ENCODE results near the gene CCNG2.
"Not testable (repeated sequence)": the region's sequence is repeated elsewhere in the genome, so short reads cannot be mapped to it uniquely, and the experiment has no call there.

CCNG2 gene, protein sequence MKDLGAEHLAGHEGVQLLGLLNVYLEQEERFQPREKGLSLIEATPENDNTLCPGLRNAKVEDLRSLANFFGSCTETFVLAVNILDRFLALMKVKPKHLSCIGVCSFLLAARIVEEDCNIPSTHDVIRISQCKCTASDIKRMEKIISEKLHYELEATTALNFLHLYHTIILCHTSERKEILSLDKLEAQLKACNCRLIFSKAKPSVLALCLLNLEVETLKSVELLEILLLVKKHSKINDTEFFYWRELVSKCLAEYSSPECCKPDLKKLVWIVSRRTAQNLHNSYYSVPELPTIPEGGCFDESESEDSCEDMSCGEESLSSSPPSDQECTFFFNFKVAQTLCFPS

DNA sequence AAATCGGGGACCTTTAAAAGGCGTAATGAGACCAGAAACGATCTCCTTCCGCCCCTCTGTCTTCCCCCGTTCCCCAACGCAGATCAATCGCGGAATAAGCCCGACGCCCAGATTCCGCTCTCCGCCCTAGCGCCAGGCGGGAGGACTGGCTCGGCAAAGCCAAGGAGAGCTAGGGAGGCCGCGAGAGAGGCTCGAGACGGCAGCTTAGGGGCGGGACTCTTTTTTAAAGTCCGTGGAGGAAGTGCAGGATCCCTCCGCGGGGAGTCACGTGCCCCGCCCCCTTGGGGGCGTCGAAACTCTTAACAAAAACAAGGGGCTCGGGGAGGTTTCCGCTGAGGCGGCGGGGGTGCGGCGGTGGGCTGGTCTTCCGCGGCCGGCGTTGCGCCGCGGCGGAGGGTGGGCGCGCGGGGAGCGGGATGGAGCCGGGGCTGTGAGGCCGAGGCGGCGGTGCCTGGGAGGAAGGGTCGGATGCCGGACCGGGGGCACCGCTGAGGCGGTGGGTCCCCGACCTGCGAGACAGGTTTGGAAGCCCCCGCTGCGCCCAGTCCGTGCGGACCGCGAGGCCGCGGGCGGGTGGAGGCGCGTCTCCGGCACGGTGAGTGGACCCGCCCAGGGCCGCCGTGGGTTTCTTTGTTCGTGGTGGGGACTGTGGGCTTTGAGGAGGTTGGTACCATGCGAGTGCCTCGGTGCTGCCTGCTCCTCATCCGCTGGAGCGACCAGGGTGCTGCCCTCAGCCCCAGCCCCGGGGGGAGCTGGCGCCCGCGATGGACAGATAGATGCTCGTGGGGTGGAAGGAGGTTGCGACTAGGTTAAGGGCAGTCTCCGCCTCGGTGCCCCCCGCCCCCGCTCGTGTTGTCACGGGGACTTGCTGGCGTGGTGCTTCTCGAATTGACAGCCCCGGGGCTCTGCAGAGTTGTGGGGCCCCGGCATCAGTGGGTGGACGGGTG, at the start of gene CCNG2:
Gene CCNG2 (plus strand): TSS at position 296 of the 947 bp plus-strand sequence. CDS start 1,326 bp downstream, outside the sequence.
- DNase-seq = peak; percentile 89 to 94

DNA sequence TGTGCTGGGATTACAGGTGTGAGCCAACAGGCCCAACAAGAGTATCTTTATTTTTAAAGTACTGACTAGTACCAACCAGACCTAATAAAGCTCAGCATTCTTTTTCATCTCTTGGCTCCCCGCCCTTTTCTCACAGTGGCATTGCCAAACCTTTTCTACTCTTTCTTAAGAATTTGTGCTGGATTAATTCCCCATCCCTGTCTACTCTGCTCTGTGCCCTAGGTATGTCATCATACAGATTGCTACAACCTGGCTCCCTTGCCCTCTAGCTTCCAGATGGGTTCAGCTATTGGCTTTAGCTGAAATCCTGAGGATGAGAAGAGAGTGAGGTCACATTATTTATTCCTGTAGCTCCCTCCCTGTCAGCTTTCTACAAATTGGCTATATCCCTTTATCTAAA, 46.3 kb upstream of the CCNG2 start:
- DNase-seq = no peak

DNA sequence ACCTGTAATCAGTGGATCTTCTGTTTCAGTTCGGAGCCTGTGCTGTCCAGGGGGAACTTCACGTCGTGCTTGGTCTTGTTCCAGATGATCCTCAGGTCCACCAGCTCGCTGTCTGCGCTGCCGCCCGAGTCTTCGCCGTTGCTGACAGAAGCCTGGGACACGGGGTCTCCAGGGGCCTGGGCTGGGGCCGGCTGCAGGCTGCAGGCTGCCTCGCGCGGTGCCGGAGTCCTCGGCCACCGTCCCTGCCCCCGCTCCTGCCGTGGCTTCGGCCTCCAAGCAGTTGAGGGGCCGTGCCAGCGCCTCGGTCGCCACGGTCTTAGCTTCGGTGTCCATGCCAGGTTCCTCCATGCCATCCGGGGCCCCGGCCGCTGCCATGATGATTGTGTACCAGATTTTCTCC, 43.9 kb upstream of the CCNG2 start:
- DNase-seq = no peak

DNA sequence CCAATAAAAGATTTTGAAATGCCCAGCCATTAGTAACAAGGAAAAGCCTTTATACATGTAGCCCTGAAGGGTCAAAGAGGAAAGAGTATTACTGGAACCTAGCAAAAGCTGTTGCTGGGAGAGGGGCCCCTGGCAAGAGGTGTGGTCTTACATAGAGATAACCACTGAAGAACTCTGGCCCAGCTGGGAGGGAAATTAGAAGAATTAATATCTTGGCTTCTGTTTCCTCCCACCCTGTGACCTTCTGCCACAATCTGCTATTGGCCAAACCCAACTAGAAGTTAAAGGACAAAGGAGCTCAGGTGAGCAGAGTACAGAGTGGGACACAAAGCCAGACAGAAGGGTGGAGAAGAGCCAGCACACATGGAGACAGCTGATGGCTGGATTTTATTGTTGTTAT, 39.3 kb upstream of the CCNG2 start:
- DNase-seq = no peak

DNA sequence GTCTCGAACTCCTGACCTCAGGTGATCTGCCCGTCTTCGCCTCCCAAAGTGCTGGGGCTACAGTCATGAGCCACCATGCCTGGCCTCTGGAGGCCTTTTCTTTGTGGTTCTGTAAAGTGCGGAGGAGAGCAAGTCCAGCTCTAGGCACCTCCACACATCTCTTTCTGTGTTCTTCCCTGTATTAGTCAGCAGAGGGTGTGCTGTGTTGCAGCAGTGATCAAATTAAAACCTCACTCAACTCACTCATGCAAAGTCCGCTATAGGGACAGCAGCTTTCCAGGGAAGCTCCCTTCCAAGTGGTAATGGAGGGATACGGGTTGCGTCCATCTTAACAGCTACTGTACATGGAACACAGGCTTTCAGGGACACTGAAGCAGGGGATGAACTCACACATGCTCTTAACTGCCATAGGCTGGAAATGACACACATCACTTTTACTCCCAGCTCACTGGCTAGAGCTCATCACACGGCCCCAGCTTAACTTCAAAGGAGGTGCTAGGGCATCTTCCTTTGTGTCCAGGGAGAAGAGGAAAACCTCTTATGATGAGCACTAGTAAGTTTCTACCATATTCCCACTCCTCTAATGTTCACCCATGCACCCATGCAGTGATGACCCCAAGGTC, 36.0 kb upstream of the CCNG2 start:
- DNase-seq = no peak

DNA sequence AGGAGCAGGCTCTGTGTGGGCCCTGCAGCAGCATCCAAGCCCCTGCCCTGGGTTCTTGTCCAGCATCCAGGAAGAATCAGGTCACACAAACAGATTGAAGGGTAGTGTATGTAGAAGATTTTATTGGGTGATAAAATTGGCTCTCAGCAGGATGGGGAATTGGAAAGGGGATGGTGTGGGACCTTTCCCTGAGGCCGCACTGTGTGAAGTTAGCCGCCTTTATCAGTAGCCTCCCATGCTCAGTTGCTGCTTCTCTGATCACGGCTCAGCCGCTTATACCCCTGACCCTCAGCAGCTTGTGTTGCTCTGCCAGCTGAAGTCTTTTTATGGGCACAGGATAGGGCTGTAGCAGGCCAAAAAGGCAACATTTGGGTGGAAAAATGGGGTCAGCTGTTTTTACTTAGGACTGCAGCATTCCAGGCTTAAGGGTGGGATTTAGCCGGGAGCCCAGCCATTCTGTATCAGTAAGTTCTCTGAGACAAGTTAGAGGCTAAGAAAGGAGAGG, 35.2 kb upstream of the CCNG2 start:
- DNase-seq = no peak

DNA sequence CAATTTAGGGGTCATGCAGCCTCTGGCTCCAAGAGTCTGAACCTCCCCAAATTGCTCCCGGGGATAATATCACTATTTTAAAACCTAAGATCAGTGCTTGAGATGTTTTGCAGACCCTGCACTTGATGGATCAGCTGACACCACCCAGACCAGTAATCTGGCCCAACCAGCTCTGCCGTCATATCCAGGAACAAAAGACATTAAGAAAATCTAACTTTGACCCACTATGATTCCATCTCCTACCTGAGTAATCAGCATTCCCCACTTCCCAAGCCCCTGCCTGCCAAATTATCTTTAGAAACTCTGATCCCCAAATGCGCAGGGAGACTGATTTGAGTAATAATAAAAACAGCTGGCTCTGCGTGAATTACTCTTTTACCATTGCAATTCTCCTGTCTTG, 34.4 kb upstream of the CCNG2 start:
- no peak for DNase-seq

DNA sequence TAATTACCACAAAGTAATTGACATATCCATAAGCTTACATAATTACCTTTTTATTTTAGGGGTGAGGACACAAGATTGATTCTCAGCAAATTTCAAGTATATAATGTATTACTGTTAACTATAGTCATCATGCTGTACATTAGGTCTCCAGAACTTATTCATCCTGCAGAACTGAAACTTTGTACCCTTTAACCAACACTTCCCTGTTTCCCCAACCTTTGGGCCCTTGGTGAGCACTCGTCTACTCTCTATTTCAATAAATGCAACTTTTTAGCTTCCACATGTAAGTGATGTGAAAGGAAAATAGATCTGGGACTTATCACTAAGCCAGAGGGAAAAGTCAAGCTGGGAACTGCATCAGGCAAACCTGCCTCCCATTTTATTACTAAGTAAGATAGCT, 33.6 kb upstream of the CCNG2 start:
- DNase-seq = no peak

DNA sequence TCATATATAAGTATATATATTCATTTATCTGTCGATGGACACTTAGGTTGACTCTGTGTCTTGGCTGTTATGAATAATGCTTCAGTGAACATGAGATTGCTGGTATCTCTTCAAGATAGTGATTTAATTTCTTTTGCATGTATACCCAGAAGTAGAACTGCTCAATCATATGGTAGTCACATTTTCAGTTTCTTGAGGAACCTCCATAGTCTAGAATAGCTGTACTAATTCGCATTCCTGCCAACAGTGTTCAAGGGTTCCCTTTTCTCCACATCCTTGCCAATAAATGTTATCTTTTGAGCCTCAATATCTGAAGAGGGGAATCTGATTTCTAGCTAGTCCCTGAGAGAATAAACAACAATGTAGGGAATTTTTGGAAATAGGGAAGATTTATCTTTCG, 32.4 kb upstream of the CCNG2 start:
- DNase-seq = no peak

DNA sequence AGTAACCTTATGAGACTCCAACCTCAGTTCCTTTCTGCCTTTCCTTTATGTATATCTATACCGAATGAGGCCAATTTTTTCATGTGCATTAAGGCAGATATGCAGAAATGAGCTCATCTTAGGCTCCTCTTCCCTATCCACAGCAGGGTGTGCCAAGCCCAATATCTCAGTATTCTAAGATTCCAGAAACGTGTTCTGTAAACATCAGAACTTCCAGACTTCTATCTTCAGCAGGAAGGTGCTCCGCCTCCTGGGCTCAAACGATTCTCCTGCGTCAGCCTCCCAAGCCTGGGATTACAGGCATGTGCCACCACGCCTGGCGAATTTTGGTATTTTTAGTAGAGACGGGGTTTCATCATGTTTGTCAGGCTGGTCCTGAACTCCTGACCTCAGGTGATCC, 31.0 kb upstream of the CCNG2 start:
- no peak for DNase-seq

DNA sequence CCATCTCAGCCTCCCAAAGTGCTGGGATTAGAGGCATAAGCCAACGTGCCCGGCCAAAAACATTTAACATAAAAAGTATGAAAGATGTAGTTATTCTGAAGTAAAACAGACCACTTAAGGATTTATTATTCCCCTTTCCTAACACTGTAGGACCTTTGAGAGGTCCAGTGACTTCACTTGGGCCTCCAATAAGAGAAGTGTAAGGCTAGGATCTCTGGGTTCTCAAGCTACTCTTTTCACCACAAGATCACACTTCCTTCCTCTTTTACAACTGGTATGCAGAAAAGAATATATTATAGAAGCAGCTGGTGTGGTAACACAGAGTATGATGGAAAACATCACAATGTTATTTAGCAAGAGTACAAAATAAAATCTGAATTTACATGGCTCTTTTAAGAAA, 30.2 kb upstream of the CCNG2 start:
- DNase-seq = no peak

DNA sequence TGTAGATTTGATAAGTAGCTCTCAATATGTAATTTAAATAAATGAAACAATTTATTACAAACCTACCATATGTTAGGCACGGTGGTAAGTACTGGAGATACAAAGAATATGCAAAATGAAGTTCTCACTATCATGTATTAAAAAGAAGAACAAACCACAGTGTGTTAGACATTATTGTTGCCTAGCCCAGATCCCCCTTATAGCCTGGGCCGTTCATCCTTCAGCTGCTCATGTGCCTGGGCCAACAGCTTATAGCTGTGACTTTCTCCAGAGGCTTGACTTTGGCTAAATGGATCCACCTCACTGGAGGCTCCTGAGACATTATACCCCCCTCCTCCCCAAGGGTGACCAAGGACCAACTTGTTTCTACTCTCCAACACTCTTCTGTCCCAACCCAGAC, 29.8 kb upstream of the CCNG2 start:
- DNase-seq = no peak

DNA sequence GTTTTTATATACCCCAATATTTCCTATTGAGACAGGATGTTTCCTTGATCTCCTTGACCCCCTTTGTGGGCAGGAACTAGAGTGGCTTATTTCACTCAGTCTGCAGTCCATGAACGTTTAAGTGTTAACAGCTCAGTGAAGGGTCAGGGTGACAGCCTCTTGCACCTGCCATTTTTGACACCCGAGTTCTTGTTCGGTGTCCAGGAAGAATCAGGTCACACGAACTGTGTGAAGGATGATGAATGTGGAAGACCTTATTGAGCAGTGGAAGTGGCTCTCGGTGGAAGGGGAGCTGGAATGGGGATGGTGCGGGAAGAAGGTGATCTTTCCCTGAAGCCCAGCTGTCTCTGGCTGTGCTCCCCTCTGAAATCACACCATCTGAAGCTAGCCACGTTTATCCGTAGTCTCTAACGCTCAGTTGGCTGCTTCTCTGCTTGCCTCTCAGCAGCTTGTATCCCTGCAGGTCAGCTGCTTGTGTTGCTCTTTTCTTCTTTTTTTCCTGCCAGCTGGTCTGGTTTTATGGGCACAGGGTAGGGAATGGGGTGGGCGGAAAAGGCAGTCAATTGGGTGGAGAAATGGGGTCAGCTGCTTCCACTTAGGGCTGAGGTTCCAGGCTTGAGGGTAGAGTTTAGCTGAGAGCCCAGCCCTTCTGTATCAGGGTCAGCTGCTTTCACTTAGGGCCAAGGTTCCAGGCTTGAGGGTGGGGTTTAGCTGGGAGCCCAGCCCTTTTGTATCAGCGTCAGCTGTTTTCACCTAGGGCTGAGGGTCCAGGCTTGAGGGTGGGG, 29.0 kb upstream of the CCNG2 start:
- no peak for DNase-seq

DNA sequence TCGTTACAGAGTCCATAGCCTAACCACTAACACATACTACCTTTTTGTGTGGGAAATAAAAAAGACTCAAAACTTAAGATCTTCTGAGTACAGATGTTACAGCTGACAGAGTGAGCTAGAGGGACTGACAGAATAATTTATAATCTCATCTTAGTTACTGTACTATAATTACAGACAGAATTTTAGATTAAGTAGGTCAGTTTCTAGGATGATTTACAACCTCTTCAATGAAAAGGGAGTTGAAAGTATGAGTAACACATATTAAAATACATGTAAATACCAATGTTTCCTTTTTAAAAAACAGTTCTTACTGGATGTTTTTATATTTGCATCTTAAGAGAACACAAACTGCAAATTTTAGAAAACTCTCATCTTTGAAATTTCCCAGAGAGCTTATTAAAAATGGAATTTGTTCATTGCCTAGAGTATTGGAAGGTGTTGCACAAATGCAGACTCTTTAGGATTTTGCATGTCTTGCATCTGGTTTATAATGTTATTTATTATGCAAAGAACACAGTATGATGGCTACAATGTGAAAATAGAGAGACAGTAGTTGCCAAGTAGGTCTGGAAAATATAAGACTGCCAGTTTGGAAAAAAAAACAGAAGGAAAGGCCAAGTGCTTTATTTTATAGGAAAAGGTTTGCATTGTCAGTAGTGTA, 24.2 kb upstream of the CCNG2 start:
- DNase-seq = no peak

DNA sequence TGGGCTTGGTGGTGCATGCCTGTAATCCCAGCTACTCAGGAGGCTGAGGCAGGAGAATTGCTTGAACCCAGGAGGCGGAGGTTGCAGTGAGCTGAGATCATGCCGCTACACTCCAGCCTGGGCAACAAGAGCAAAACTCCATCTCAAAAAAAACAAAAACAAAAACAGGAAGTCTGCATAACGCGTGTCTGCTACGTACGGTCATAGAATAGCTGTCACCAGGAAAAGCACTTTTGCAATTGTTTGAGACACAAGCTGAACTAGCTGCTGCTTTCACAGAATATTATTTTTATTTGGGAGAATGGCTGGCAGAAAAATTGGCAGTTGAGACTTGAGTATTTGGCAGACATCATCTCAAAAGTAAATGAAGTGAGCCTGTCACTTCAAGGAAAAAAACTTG, 19.6 kb upstream of the CCNG2 start:
- not testable (repeated sequence) for DNase-seq

DNA sequence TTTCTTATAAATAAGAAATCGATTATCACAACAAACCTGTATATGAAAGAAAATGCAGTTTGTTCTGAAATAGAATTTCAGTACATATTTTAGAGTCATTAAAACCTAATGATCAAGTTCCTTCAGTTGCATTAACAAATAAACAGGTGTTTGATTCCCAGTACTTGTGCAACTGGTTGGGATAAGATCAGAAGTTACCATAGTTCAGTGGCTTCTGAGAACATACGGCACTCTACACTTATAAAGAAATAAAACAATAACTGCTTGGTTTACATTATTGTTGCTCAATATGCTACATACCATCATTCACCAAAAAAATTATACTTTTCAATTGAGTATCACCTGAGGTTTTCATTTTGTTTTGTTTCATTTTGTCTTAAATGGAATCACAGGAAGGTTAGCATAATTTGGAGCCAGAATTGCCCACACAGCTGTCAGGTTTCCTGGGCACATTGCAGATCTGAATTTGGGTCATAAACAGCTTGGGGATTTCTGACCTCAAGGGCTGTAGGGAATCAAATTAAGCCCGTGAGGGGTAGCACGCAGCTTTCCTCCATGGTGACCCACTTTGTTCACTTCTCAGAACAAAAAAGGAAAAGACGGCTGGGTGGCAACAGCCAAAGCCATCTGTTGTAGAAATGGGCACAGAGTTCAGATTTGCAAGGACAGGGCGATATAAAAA, 14.9 kb upstream of the CCNG2 start:
- DNase-seq = no peak

DNA sequence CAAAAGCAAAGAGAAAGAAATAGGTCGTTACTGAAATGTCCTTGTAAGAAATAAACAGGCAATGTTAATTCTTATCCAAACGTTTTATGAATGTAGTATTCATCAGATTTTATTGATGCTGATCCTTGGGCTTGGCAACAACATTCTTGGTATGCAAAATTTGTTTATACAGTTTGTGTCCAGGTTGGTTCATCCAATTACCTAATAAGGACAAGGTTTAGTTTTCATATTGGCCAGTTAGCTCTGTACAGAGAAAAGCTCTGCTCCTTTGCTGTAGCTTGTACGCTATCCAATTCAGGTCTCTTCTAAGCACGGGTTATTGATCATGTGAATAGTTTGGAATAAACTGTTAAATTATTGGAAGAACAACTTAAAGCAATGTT, 14.4 kb upstream of the CCNG2 start:
- no peak for DNase-seq

DNA sequence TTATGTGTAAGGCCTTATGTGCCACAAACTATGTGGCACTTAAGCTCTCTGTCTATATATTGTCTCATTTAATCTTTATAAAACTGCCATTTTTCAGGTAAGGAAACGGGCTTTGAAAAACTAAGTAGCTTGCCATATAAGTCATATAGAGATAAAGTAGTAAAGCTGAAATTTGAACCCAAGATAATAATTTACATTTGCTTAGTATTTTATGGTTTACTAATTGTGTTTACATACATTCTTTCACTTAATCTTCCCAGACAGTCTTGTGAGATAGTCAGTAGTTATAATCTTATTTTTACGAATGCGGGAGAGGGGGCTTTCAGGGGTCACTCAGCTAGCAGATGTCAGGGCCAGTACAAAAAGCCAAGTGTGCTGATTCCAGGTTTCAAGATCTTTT, 13.9 kb upstream of the CCNG2 start:
- DNase-seq = no peak

DNA sequence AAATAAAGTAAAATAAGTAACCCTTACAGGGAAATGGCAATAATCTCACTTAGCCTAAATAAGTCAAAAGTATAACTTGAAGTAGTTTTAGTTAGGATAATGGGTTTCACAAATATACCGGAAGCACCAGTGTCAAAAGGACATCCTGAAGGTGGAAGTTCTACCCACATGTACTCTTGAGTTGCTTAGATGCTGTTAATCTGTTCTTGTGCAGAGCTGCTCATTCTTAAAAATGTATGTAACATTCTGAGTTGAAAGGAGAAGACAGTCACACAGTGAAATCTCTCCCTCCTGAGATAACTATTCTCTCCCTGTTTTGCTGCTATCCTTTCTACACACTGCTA, 11.2 kb upstream of the CCNG2 start:
- no peak for DNase-seq

DNA sequence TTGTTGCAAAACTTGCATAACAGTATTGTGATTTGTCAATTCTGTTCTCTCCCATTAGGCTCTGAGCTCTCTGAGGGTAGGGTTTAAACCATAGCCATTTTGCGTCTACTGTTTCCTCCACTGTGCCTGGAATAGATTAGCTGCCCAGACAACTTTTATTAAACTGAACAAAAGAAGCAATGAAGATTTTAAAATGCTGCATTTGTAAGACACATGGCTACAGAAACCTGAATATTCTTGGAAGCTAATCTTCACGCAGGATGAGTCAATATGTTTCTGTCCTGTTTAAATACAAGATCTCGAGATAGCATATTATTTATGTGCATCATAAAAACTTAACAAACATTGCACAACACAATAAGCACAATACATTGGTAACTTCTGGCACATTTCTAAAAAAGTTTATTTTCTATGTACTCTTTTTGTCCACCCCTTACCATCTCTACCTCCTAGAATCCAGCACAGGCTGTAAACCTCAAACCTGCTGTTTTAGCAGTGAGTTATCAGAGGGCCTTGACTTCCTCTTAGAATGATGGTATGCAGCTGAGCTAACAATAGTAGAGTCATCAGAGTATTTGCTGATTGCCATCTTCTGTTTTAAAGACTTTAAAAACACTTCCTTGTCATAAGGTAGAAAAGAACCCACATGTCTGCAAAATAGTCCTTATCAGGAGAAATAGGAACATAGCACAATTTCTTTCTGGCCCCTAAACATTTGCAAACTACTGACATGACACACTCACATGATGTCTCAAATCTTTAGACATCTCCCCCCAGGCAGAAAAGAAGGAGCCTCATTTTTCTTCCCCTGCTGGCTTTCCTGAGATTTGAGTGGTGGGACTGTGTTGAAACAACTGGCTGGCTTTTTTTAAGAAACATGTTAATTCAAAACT, 10.6 kb upstream of the CCNG2 start:
- DNase-seq = no peak
